ENCODE results near the gene FIGNL2.
"Not testable (repeated sequence)": the region's sequence is repeated elsewhere in the genome, so short reads cannot be mapped to it uniquely, and the experiment has no call there.

Gene FIGNL2

GRCh38 chr12:51838762-51839161, 9.8 kb downstream of the FIGNL2 start:
- no peak for FAIRE-seq
- TF ChIP-seq POLR2A (IDR thresholded peaks at IDR 0.05; ENCODE audit: low read depth, low read length) = no peak
- no peak for DNase-seq (ENCODE audit: insufficient read length, low spot score)

DNA sequence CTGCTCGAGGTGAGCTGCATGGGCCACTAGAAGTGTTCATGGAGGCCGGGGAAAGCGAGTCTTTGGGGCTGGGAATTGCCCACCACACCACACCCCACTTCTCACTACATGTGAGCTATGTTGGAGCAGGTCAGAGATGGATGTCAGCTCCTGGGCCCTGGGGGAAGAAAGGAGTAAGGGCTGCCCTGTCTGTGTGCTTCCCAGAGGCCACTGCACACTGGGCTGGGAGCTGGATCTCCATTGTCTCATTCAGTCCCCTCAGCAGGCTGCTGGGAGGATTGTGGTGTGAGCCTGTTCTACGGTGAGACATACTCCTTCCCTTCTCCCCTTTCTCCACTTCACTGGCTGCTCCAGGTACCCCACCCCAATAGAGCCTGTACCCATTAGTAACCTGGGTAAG, 10.5 kb downstream of the FIGNL2 start:
- no peak for TF ChIP-seq POLR2A (IDR thresholded peaks at IDR 0.05; ENCODE audit: low read depth, low read length)
- FAIRE-seq (no peak), DNase-seq (ENCODE audit: insufficient read length, low spot score) (no peak)

GRCh38 chr12:51837286-51837685, 11.2 kb downstream of the FIGNL2 start:
- TF ChIP-seq POLR2A (IDR thresholded peaks at IDR 0.05; ENCODE audit: low read depth, low read length) = no peak
- DNase-seq (ENCODE audit: insufficient read length, low spot score) (no peak), FAIRE-seq (no peak)

DNA sequence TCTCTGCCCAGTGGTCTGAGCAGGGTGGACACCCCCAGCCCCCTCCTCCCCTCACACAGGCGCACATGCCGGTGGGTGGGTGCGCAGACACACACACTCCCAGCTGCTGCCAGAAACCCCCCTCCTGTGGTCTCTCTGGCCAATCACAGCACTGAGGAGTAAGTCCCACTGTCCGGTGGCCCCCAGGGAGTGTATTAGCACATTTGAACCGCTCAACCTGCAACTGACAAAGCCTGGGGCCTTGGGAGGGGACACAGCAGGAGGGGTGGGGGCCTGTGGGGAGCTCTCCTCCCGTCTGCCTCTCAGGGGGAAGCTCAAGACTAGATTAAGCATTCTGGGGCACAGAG, 11.7 kb downstream of the FIGNL2 start:
- no peak for TF ChIP-seq POLR2A (IDR thresholded peaks at IDR 0.05; ENCODE audit: low read depth, low read length)
- no peak for FAIRE-seq
- no peak for DNase-seq (ENCODE audit: insufficient read length, low spot score)

DNA sequence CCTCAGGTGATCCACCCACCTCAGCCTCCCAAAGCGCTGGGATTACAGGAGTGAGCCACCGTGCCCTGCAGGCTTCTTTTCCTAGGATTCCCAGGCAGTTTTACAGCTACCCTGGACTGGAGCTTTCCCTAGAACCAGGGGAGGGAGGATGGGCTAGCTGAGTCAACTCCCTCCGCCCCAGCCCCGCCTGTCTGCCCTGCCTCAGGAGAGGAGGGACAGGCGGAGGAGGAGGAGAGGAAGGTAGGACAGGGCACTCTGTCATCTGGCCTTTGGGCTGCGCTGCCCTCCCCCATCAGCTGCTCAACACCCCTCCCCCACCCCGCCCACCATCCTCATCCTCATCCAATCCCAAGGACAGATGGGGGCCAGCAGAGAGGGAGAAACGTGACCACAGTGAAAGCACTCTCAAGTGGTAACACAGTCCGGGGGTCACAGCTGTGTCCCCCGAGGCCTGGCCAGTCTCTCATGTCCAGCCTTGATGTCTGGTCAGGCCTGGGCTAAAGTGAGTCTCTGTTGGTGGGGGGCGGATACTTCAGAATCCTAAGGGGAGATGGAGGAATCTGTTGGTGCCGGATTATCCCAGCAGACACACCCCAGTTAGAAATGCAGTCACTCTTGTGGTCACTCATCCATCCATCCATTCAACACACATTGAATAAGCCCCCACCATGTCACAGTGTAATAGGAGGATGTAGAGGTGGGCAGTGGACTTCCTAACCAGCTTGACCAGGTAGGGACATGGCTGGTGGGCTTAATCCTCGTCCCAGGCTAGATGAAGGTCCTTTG, 12.3 kb downstream of the FIGNL2 start:
- DNase-seq (ENCODE audit: insufficient read length, low spot score) = peak; percentile 78
- no peak for FAIRE-seq
- no peak for TF ChIP-seq POLR2A (IDR thresholded peaks at IDR 0.05; ENCODE audit: low read depth, low read length)

- FAIRE-seq = no peak
- TF ChIP-seq POLR2A (IDR thresholded peaks at IDR 0.05; ENCODE audit: low read depth, low read length) = no peak
These were observed 14.1 kb downstream of the FIGNL2 start for GRCh38 chr12:51834411-51834810.

DNA sequence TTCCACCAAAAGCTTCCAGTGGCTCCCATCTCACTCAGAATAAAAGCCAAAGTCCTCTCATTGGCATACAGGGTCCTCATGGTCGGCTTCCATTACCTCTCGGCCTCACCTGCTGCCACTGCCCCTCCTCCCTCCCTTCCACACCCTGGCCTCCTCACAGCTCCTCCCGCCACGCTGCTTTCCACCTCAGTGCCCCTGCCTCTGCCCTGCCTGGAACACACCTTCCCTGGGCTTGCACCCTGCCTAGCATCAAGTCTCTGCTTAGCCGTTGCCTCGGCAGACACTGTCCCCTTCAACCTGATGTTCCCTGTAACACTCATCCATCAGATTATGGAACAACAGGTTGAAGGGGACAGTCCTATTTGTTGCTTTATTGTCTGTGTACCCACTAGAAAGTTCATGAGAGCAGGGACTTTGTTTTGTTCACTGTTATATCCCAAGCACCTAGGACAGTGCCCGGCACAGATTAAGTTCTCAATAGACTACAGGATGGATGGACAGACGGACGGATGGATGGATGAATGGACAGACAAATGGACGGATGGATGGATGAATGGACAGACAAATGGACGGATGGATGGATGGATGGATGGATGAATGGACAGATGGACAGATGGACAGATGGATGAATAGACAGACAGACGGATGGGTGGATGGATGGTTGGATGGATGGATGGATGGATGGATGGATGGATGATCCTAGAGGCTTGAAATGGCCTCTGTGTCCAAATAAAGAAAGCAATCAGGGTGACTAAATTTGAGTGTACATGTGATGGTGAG, 14.9 kb downstream of the FIGNL2 start:
- no peak for TF ChIP-seq POLR2A (IDR thresholded peaks at IDR 0.05; ENCODE audit: low read depth, low read length)
- FAIRE-seq = no peak

More at GRCh38 chr12:51834411-51834810, 14.1 kb downstream of the FIGNL2 start:
- DNase-seq (ENCODE audit: insufficient read length, low spot score) = no peak

DNA sequence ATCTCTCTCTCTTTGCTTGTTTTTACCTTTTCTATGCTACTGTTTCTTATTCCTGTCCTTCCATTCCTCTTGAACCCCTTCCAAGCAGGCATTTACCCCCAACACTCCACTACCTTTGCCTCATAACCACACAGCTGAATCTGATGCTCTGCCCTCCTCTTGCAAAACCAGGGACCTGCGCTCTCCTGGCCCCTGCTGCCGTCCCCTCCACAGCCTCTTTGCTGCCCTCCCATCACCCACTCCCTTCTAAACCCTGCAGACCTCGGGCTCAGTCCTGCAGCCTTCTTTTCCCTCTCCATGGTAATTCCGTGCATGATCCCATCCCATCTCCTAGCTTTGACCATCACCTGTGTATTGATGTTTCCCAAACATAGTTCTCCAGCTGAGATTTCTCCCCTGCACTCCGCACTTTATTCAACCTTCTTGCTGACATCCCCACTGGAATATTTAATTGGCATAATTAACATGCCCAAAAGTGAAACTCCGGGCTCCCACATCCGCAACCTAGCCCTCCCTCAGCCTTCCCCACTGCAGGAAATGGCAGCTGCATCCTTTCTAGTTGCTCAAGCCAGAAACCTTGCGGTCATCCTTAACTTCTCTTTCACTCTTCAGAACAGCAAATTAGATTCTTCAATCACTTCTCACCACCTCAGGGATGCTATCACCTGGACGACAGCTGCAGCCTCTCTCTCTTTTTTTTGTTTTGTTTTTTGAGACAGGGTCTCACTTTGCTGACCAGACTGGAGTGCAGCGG, 16.0 kb downstream of the FIGNL2 start:
- DNase-seq (ENCODE audit: insufficient read length, low spot score) (no peak), FAIRE-seq (no peak)
- TF ChIP-seq POLR2A (IDR thresholded peaks at IDR 0.05; ENCODE audit: low read depth, low read length) = no peak

More for the DNA sequence above, 14.9 kb downstream of the FIGNL2 start:
- no peak for DNase-seq (ENCODE audit: insufficient read length, low spot score)

- DNase-seq (ENCODE audit: insufficient read length, low spot score); FAIRE-seq: not testable (repeated sequence)
These were observed 16.7 kb downstream of the FIGNL2 start for GRCh38 chr12:51831817-51832216.

DNA sequence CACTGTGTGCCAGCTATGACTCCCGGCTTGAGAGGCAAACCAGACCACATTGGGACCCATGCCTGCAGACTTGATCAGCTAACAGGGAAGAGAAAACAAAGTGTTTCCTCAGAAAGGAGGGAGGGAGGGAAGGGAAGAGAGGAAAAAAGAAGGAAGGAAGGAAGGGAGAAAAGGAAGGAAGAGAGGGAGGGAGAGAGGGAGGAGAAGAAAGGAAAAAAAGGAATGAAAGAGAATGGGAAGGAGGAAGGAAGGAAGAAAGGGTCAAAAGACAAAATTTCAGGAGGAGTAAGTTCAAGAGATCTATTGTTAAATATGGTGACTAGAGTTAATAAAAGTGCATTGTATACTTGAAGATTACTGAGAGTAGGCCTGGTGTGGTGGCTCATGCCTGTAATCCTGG, 18.9 kb downstream of the FIGNL2 start:
- FAIRE-seq (no peak), DNase-seq (ENCODE audit: insufficient read length, low spot score) (no peak)
- TF ChIP-seq POLR2A (IDR thresholded peaks at IDR 0.05; ENCODE audit: low read depth, low read length) = no peak

GRCh38 chr12:51829011-51829481, 19.5 kb downstream of the FIGNL2 start:
- FAIRE-seq (no peak), DNase-seq (ENCODE audit: insufficient read length, low spot score) (no peak)
- no peak for TF ChIP-seq POLR2A (IDR thresholded peaks at IDR 0.05; ENCODE audit: low read depth, low read length)

GRCh38 chr12:51827925-51828818, 20.3 kb downstream of the FIGNL2 start:
- peak; percentile 6 for FAIRE-seq
- peak; percentile 69 for DNase-seq (ENCODE audit: insufficient read length, low spot score)

DNA sequence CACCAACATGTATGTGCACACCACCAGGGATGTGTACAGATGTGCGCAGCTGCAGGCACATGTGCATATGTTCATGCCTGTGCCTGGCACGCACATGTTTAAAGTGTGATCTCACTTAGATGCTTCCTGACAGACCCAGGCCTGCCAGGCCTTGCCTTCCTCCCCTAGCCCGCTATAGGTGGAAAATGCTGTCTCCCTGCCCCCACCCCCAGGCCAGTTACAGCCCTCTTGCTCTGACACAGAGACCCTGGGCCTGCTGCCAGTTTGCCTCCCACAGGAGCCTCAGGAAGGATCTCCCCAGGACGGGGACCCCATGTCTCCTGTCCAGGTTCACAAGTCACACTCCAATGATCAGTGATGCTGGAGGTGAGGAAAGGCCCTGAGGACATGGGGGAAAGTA, 21.6 kb downstream of the FIGNL2 start:
- DNase-seq (ENCODE audit: insufficient read length, low spot score) = no peak
- FAIRE-seq = no peak
- no peak for TF ChIP-seq POLR2A (IDR thresholded peaks at IDR 0.05; ENCODE audit: low read depth, low read length)

More at GRCh38 chr12:51827925-51828818, 20.3 kb downstream of the FIGNL2 start:
- no peak for TF ChIP-seq POLR2A (IDR thresholded peaks at IDR 0.05; ENCODE audit: low read depth, low read length)
